Esophagus mucosa (tissue), 1 donor: Measurements from ENCODE around the gene HNRNPA0. TPM values are rescaled to one million over a fixed set of nuclear protein-coding genes. Genes with fewer than 3 reads are reported as not detected.
A peak's percentile ranks its signal among the peaks of the same experiment; 100 is the strongest.

ENCODE experiments used
- ATAC-seq: fragments of 200-7000 bp; cut with Tn5 transposase; one replicate; pipeline ENCODE4 v1.9.1; 2020
- total RNA-seq: library from RNA; stranded (reverse); gene quantifications from one replicate; pipeline ENCODE4 v1.2.4, GENCODE V29; 2023
- donor health status: DM: yes; HTN: yes; CAD: no.

The HNRNPA0 gene
- total RNA-seq, 1 donor from 2014 or later = 17.9 TPM

- ATAC-seq = peak; percentile 25
Observed at GRCh38 chr5:137754961-137755762, 999 bp upstream of the HNRNPA0 start.

- peak; percentile 29 for ATAC-seq
Observed at GRCh38 chr5:137753691-137754187, 424 bp downstream of the HNRNPA0 start.

- ATAC-seq = peak; percentile 1
Observed at GRCh38 chr5:137752905-137753690, 1.1 kb downstream of the HNRNPA0 start.

GRCh38 chr5:137751869-137752491 is 2.2 kb downstream of the HNRNPA0 start:
- ATAC-seq = no peak

- ATAC-seq = no peak
Observed at GRCh38 chr5:137750436-137750835, 3.7 kb downstream of the HNRNPA0 start.

- no peak for ATAC-seq
Observed at GRCh38 chr5:137747848-137748247, 6.3 kb downstream of the HNRNPA0 start.

- peak; percentile 70 for ATAC-seq
Observed at GRCh38 chr5:137743031-137743640, 11.0 kb downstream of the HNRNPA0 start.

- ATAC-seq = no peak
Observed at GRCh38 chr5:137741718-137742117, 12.4 kb downstream of the HNRNPA0 start.

GRCh38 chr5:137739737-137740136 is 14.4 kb downstream of the HNRNPA0 start:
- ATAC-seq = no peak

GRCh38 chr5:137738947-137739346 is 15.2 kb downstream of the HNRNPA0 start:
- ATAC-seq = no peak

- peak; percentile 75 for ATAC-seq
Observed at GRCh38 chr5:137737349-137738131, 16.6 kb downstream of the HNRNPA0 start.

- ATAC-seq = no peak
Observed at GRCh38 chr5:137736496-137736895, 17.7 kb downstream of the HNRNPA0 start.

GRCh38 chr5:137735555-137736284 is 18.4 kb downstream of the HNRNPA0 start, which contains the start of gene KLHL3:
Gene KLHL3 (minus strand): TSS chr5:137736089. CDS start chr5:137735646, 443 bp downstream.
- peak; percentile 60 for ATAC-seq

GRCh38 chr5:137734962-137735554 is 19.1 kb downstream of the HNRNPA0 start:
- peak; percentile 61 for ATAC-seq

- ATAC-seq = no peak
Observed at GRCh38 chr5:137734331-137734730, 19.8 kb downstream of the HNRNPA0 start.

GRCh38 chr5:137733922-137734321 is 20.2 kb downstream of the HNRNPA0 start:
- no peak for ATAC-seq

GRCh38 chr5:137733006-137733405 is 21.2 kb downstream of the HNRNPA0 start:
- no peak for ATAC-seq

- ATAC-seq = no peak
Observed at GRCh38 chr5:137731176-137731575, 23.0 kb downstream of the HNRNPA0 start.

- ATAC-seq = no peak
Observed at GRCh38 chr5:137730336-137730735, 23.8 kb downstream of the HNRNPA0 start.

GRCh38 chr5:137728048-137728447 is 26.1 kb downstream of the HNRNPA0 start:
- ATAC-seq = no peak

GRCh38 chr5:137727623-137728022 is 26.5 kb downstream of the HNRNPA0 start:
- ATAC-seq = no peak
